NB4 (cell line): ENCODE measurements around the gene RSU1.

Experiments
- TF ChIP-seq, protein P1 (sequence below): IDR thresholded peaks from one replicate; pipeline ENCODE4 v1.5.1; 2012; ENCODE audit warnings: low read depth, low read length
- TF ChIP-seq, protein P2 (sequence below): IDR thresholded peaks from 2 replicates; pipeline ENCODE4 v1.6.1; 2011; ENCODE audit warnings: low read depth, low read length

DNA sequence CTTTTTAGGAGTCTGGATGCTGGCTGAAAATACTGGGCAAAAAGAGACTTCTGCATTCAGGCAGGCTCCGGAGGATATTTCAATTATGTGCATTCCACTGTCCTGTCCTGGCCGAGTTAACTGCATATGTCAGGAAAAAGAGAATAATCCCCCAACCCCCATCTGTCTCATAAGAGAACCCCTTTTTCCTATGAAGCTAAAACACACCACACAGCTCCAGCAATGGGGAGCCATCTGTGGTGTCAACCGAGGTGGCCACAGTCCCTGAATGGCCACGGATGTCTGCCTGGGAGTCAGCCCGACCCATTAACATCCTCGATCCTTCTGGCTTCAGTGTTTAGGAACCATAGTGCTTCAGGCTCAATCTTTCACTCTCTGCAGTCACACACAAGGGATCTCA is 70.4 kb downstream of the RSU1 start:
- TF ChIP-seq, protein P1, sequence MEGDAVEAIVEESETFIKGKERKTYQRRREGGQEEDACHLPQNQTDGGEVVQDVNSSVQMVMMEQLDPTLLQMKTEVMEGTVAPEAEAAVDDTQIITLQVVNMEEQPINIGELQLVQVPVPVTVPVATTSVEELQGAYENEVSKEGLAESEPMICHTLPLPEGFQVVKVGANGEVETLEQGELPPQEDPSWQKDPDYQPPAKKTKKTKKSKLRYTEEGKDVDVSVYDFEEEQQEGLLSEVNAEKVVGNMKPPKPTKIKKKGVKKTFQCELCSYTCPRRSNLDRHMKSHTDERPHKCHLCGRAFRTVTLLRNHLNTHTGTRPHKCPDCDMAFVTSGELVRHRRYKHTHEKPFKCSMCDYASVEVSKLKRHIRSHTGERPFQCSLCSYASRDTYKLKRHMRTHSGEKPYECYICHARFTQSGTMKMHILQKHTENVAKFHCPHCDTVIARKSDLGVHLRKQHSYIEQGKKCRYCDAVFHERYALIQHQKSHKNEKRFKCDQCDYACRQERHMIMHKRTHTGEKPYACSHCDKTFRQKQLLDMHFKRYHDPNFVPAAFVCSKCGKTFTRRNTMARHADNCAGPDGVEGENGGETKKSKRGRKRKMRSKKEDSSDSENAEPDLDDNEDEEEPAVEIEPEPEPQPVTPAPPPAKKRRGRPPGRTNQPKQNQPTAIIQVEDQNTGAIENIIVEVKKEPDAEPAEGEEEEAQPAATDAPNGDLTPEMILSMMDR = no peak
- TF ChIP-seq, protein P2, sequence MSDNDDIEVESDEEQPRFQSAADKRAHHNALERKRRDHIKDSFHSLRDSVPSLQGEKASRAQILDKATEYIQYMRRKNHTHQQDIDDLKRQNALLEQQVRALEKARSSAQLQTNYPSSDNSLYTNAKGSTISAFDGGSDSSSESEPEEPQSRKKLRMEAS = no peak
